H1 (cell line): Measurements from ENCODE around the gene NCAM1. TPM values are rescaled to one million over a fixed set of nuclear protein-coding genes. Genes with fewer than 3 reads are reported as not detected.

Source experiments
- RNF2 ChIP-seq: fragments of 200-900, 300-1000 bp; sonication (generic); IDR thresholded peaks from 2 replicates; pipeline ENCODE4 v1.7.1; 2016; ENCODE audit warnings: borderline replicate concordance, low read depth, mild to moderate bottlenecking, antibody characterized with exemption, low read length; ENCODE audit not compliant: poor library complexity, severe bottlenecking; ENCODE audit errors: missing control alignments
- polyA plus RNA-seq, 7 experiments: library from polyadenylated mRNA; depleted of rRNA in 3 of 7; stranded (reverse) in 5 of 7; unstranded in 2 of 7; fragments of >200 nt in 5 of 7; fragments of 200-250 nt in 2 of 7; gene quantifications; 1 replicate in 5 of 7; 2 replicates in 1 of 7; 4 replicates in 1 of 7; pipeline versions ENCODE4 v1.2.1 to v1.2.3, GENCODE V29; 2011 to 2013; ENCODE audit warnings: missing spikeins in 2 of 7, mixed read lengths in 2 of 7
- total RNA-seq: library from RNA; stranded (reverse); fragmentation: NEBNext Ultra II Directional; extraction: Animal tissue kit (Norgen Biotek cat#: 25700); gene quantifications from 2 replicates; pipeline ENCODE4 v1.2.1, GENCODE V29; 2021

NCAM1 gene
- total and polyA plus RNA-seq, 2 of the 8 experiments (the other 6 are each of a cell fraction or from before 2014, with no cell fraction given), result 3.1 to 4.3 TPM

GRCh38 chr11:113087706-113088105 is 126.5 kb downstream of the NCAM1 start (continued):
- TF ChIP-seq RNF2, result no peak
